ENCODE results near the gene MICAL2.

The MICAL2 gene

GRCh38 chr11:12235947-12236743 is 125.8 kb downstream of the MICAL2 start:
- TF ChIP-seq ZNF2 (tag by site-specific recombination; IDR thresholded peaks at IDR 0.05) (0 out of 2 replicates have a peak, but pooled peaks have one; percentile 34), ZBTB17 (tag by site-specific recombination; IDR thresholded peaks at IDR 0.05) (no peak), ZNF654 (tag by site-specific recombination; IDR thresholded peaks at IDR 0.05; ENCODE audit: low read depth) (peak; percentile 50)
- Histone ChIP-seq H3K36me3 (ENCODE audit: control insufficient read depth in 2 of 2, insufficient read depth in 1 of 2, low read length in 2 of 2) (peaks cover 0 to 4% of the 10 kb centered on the region in 2 experiments; a peak in 1 of 3 replicates), H3K9me3 (ENCODE audit: control insufficient read depth, insufficient read depth, low read depth, low read length) (no peaks in the 10 kb centered on the region), H3K4me1 (ENCODE audit: control insufficient read depth, insufficient read depth, low read length) (no peaks in the 10 kb centered on the region), H3K27ac (ENCODE audit: extremely low read depth, low read depth, low read length) (no peak overlapping the region), H3K4me3 (ENCODE audit: low read depth, low read length) (no peak overlapping the region)
- CTCF ChIA-PET = interaction anchor here (0.6 to 8.8 kb wide), 35 partner anchors 10 to 1708 kb away, joined by 3 to 79 read pairs (median 5); no protein-coding TSS in a partner anchor
- POLR2A ChIA-PET = no interaction called here

DNA sequence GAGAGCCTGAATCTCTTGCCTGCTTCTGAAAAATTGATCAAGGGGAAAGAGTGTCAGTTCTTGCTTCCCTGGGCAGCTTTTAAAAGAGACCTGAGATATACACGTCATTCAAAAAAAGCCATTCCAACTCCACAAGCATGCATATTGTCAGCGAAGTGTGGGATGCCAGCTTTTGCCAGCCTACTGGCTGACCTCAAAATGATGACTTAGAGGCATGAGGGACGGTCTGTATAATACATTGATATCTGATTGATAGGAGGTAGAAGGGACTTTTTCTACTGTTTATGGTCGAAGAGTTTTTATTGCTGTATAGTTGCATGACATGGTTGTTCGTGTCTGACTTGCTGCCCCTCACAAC is 126.3 kb downstream of the MICAL2 start:
- no peak overlapping the region for H3K27ac ChIP-seq (ENCODE audit: extremely low read depth, low read depth, low read length)
- H3K4me3 ChIP-seq (ENCODE audit: low read depth, low read length) = no peak overlapping the region
- H3K36me3 ChIP-seq (ENCODE audit: control insufficient read depth in 2 of 2, insufficient read depth in 1 of 2, low read length in 2 of 2) = peaks cover 0 to 3% of the 10 kb centered on the region in 2 experiments; a peak in 1 of 3 replicates
- TF ChIP-seq REST (tag by site-specific recombination; IDR thresholded peaks at IDR 0.05) (no peak), WT1 (tag by site-specific recombination; IDR thresholded peaks at IDR 0.05) (no peak), TCF7L2 (IDR thresholded peaks at IDR 0.05; ENCODE audit: borderline replicate concordance, low read depth, low read length) (no peak), ZNF660 (tag by site-specific recombination; IDR thresholded peaks at IDR 0.05) (no peak), ZNF664 (tag by site-specific recombination; IDR thresholded peaks at IDR 0.05) (no peak), ZNF175 (tag by site-specific recombination; IDR thresholded peaks at IDR 0.05) (no peak)
- TF ChIP-seq, protein P1, sequence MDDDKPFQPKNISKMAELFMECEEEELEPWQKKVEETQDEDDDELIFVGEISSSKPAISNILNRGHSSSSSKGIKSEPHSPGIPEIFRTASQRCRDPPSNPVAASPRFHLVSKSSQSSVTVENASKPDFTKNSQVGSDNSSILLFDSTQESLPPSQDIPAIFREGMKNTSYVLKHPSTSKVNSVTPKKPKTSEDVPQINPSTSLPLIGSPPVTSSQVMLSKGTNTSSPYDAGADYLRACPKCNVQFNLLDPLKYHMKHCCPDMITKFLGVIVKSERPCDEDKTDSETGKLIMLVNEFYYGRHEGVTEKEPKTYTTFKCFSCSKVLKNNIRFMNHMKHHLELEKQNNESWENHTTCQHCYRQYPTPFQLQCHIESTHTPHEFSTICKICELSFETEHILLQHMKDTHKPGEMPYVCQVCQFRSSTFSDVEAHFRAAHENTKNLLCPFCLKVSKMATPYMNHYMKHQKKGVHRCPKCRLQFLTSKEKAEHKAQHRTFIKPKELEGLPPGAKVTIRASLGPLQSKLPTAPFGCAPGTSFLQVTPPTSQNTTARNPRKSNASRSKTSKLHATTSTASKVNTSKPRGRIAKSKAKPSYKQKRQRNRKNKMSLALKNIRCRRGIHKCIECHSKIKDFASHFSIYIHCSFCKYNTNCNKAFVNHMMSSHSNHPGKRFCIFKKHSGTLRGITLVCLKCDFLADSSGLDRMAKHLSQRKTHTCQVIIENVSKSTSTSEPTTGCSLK (tag by site-specific recombination; IDR thresholded peaks at IDR 0.05) = no peak
- POLR2A ChIA-PET = no interaction called here
- no peaks in the 10 kb centered on the region for H3K9me3 ChIP-seq (ENCODE audit: control insufficient read depth, insufficient read depth, low read depth, low read length)
- CTCF ChIA-PET = interaction anchor here (0.6 to 8.8 kb wide), 34 partner anchors 9 to 1091 kb away, joined by 3 to 79 read pairs (median 5); no protein-coding TSS in a partner anchor
- no peaks in the 10 kb centered on the region for H3K4me1 ChIP-seq (ENCODE audit: control insufficient read depth, insufficient read depth, low read length)

- H3K9me3 ChIP-seq (ENCODE audit: control insufficient read depth, insufficient read depth, low read depth, low read length) = no peaks in the 10 kb centered on the region
- POLR2A ChIA-PET = no interaction called here
- no peaks in the 10 kb centered on the region for H3K4me1 ChIP-seq (ENCODE audit: control insufficient read depth, insufficient read depth, low read length)
- no peak overlapping the region for H3K4me3 ChIP-seq (ENCODE audit: low read depth, low read length)
- H3K27ac ChIP-seq (ENCODE audit: extremely low read depth, low read depth, low read length) = no peak overlapping the region
- CTCF ChIA-PET = interaction anchor here (0.6 to 8.8 kb wide), 28 partner anchors 9 to 316 kb away, joined by 3 to 79 read pairs (median 6); no protein-coding TSS in a partner anchor
- H3K36me3 ChIP-seq (ENCODE audit: control insufficient read depth in 2 of 2, insufficient read depth in 1 of 2, low read length in 2 of 2) = peaks cover 0 to 3% of the 10 kb centered on the region in 2 experiments; a peak in 1 of 3 replicates
- no peak for TF ChIP-seq ZNF221 (tag by site-specific recombination; IDR thresholded peaks at IDR 0.05; ENCODE audit: borderline replicate concordance)
- TF ChIP-seq ZNF37A (tag by site-specific recombination; IDR thresholded peaks at IDR 0.05) = no peak
- TF ChIP-seq PRDM2 (tag by site-specific recombination; IDR thresholded peaks at IDR 0.05; ENCODE audit: borderline replicate concordance) = no peak
- TF ChIP-seq YY1 (tag by site-specific recombination; IDR thresholded peaks at IDR 0.05) = no peak
- no peak for TF ChIP-seq ZNF624 (tag by site-specific recombination; IDR thresholded peaks at IDR 0.05)
- TF ChIP-seq, protein P2, sequence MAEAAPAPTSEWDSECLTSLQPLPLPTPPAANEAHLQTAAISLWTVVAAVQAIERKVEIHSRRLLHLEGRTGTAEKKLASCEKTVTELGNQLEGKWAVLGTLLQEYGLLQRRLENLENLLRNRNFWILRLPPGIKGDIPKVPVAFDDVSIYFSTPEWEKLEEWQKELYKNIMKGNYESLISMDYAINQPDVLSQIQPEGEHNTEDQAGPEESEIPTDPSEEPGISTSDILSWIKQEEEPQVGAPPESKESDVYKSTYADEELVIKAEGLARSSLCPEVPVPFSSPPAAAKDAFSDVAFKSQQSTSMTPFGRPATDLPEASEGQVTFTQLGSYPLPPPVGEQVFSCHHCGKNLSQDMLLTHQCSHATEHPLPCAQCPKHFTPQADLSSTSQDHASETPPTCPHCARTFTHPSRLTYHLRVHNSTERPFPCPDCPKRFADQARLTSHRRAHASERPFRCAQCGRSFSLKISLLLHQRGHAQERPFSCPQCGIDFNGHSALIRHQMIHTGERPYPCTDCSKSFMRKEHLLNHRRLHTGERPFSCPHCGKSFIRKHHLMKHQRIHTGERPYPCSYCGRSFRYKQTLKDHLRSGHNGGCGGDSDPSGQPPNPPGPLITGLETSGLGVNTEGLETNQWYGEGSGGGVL (tag by site-specific recombination; IDR thresholded peaks at IDR 0.05) = no peak
- TF ChIP-seq SETDB1 (IDR thresholded peaks at IDR 0.05; ENCODE audit: insufficient read length, low read length) = no peak
These were observed 127.0 kb downstream of the MICAL2 start for GRCh38 chr11:12237381-12237784.

Measured in HEK293 (cell line).